OCI-LY1 (cell line): ENCODE data around the gene DLD.

Source experiments
- H2AFZ ChIP-seq: fragments of 200-600 bp; sonication (generic), shearing (Covaris generic); 2 replicates; pipeline ENCODE4 v1.6.0; 2014; ENCODE audit warnings: antibody characterized with exemption, mild to moderate bottlenecking, low read length
- H3F3A ChIP-seq: fragments of 200-600 bp; sonication (generic), shearing (Covaris generic); 2 replicates; pipeline ENCODE4 v1.6.0; 2014; ENCODE audit warnings: mild to moderate bottlenecking, antibody characterized with exemption, low read length, moderate library complexity; ENCODE audit not compliant: insufficient read depth
- H3K27ac ChIP-seq: fragments of 200-600 bp; sonication (generic); 2 replicates; pipeline ENCODE4 v1.5.1; 2014; ENCODE audit warnings: low read length, mixed run types, mild to moderate bottlenecking, low read depth; ENCODE audit not compliant: poor library complexity, severe bottlenecking
- H3K27me3 ChIP-seq: fragments of 200-600 bp; sonication (generic); 2 replicates; pipeline ENCODE4 v1.6.0; 2014; ENCODE audit warnings: antibody characterized with exemption, mild to moderate bottlenecking, low read length, moderate library complexity; ENCODE audit not compliant: insufficient read depth
- H3K36me3 ChIP-seq: fragments of 200-600 bp; sonication (generic); 2 replicates; pipeline ENCODE4 v1.6.1; 2014; ENCODE audit warnings: mild to moderate bottlenecking, antibody characterized with exemption, low read length, moderate library complexity, mixed read lengths; ENCODE audit not compliant: insufficient read depth
- H3K4me1 ChIP-seq: fragments of 200-600 bp; sonication (generic); 2 replicates; pipeline ENCODE4 v1.5.1; 2014; ENCODE audit warnings: mild to moderate bottlenecking, low read length, moderate library complexity; ENCODE audit not compliant: insufficient read depth, severe bottlenecking
- H3K4me2 ChIP-seq: fragments of 200-600 bp; sonication (generic), shearing (Covaris generic); 2 replicates; pipeline ENCODE4 v1.6.1; 2014; ENCODE audit warnings: low read length
- H3K4me3 ChIP-seq: fragments of 200-600 bp; sonication (generic); 2 replicates; pipeline ENCODE4 v1.5.1; 2014; ENCODE audit warnings: low read length, low read depth, mild to moderate bottlenecking, mixed read lengths; ENCODE audit not compliant: poor library complexity, severe bottlenecking
- H3K79me2 ChIP-seq: fragments of 200-600 bp; shearing (Covaris generic); 2 replicates; pipeline ENCODE4 v1.6.1; 2016; ENCODE audit warnings: mixed run types, low read length, mixed read lengths; ENCODE audit not compliant: insufficient read depth
- H3K9ac ChIP-seq: fragments of 200-600 bp; sonication (generic), shearing (Covaris generic); 2 replicates; pipeline ENCODE4 v1.6.1; 2014; ENCODE audit warnings: mild to moderate bottlenecking, low read length, mixed read lengths
- H3K9me2 ChIP-seq: fragments of 200-600 bp; sonication (generic), shearing (Covaris generic); 2 replicates; pipeline ENCODE4 v1.6.1; 2014; ENCODE audit warnings: low read depth, mild to moderate bottlenecking, low read length, mixed read lengths
- H3K9me3 ChIP-seq: fragments of 200-600 bp; shearing (Covaris generic); 2 replicates; pipeline ENCODE4 v1.6.1; 2014; ENCODE audit warnings: low read length, mixed read lengths
- H4K20me1 ChIP-seq: fragments of 200-600 bp; sonication (generic), shearing (Covaris generic); 2 replicates; pipeline ENCODE4 v1.6.0; 2016; ENCODE audit warnings: mild to moderate bottlenecking, low read length; ENCODE audit not compliant: insufficient read depth
- EZH2 ChIP-seq: fragments of 200-600 bp; sonication (generic), shearing (Covaris generic); IDR thresholded peaks from 2 replicates; pipeline ENCODE4 v1.8.0; 2017; ENCODE audit warnings: borderline replicate concordance, mixed run types, mild to moderate bottlenecking, antibody characterized with exemption, low read length, moderate library complexity, mixed read lengths
- TF ChIP-seq, protein P1 (sequence below): fragments of 200-600 bp; sonication (generic), shearing (Covaris generic); IDR thresholded peaks from 2 replicates; pipeline ENCODE4 v1.5.1; 2017; ENCODE audit warnings: mild to moderate bottlenecking, antibody characterized with exemption, low read length, moderate library complexity, mixed read lengths

The DLD gene

GRCh38 chr7:107924841-107925504, 34.0 kb downstream of the DLD start:
- Histone ChIP-seq H3F3A (no peaks in the 10 kb centered on the region), H3K4me2 (no peak overlapping the region), H3K9me2 (no peaks in the 10 kb centered on the region), H3K27me3 (no peaks in the 10 kb centered on the region), H3K9ac (no peak overlapping the region), H3K36me3 (peaks cover 65% of the 10 kb centered on the region), H3K27ac (no peak overlapping the region), H4K20me1 (no peaks in the 10 kb centered on the region), H3K9me3 (no peaks in the 10 kb centered on the region), H3K4me1 (peaks cover 10% of the 10 kb centered on the region), H3K79me2 (no peaks in the 10 kb centered on the region), H2AFZ (no peak overlapping the region), H3K4me3 (no peak overlapping the region)
- TF ChIP-seq EZH2: no peak
- TF ChIP-seq, protein P1, sequence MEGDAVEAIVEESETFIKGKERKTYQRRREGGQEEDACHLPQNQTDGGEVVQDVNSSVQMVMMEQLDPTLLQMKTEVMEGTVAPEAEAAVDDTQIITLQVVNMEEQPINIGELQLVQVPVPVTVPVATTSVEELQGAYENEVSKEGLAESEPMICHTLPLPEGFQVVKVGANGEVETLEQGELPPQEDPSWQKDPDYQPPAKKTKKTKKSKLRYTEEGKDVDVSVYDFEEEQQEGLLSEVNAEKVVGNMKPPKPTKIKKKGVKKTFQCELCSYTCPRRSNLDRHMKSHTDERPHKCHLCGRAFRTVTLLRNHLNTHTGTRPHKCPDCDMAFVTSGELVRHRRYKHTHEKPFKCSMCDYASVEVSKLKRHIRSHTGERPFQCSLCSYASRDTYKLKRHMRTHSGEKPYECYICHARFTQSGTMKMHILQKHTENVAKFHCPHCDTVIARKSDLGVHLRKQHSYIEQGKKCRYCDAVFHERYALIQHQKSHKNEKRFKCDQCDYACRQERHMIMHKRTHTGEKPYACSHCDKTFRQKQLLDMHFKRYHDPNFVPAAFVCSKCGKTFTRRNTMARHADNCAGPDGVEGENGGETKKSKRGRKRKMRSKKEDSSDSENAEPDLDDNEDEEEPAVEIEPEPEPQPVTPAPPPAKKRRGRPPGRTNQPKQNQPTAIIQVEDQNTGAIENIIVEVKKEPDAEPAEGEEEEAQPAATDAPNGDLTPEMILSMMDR: no peak

GRCh38 chr7:107926481-107926880, 35.5 kb downstream of the DLD start:
- Histone ChIP-seq H3K36me3 (peaks cover 50% of the 10 kb centered on the region), H3K9me2 (no peaks in the 10 kb centered on the region), H3K4me2 (no peak overlapping the region), H3K79me2 (no peaks in the 10 kb centered on the region), H3K4me3 (no peak overlapping the region), H2AFZ (no peak overlapping the region), H3K4me1 (peaks cover 10% of the 10 kb centered on the region), H3K9ac (no peak overlapping the region), H3K27me3 (no peaks in the 10 kb centered on the region), H3F3A (no peaks in the 10 kb centered on the region), H3K27ac (no peak overlapping the region), H4K20me1 (no peaks in the 10 kb centered on the region), H3K9me3 (no peaks in the 10 kb centered on the region)
- no peak for TF ChIP-seq EZH2
- TF ChIP-seq, protein P1: no peak

DNA sequence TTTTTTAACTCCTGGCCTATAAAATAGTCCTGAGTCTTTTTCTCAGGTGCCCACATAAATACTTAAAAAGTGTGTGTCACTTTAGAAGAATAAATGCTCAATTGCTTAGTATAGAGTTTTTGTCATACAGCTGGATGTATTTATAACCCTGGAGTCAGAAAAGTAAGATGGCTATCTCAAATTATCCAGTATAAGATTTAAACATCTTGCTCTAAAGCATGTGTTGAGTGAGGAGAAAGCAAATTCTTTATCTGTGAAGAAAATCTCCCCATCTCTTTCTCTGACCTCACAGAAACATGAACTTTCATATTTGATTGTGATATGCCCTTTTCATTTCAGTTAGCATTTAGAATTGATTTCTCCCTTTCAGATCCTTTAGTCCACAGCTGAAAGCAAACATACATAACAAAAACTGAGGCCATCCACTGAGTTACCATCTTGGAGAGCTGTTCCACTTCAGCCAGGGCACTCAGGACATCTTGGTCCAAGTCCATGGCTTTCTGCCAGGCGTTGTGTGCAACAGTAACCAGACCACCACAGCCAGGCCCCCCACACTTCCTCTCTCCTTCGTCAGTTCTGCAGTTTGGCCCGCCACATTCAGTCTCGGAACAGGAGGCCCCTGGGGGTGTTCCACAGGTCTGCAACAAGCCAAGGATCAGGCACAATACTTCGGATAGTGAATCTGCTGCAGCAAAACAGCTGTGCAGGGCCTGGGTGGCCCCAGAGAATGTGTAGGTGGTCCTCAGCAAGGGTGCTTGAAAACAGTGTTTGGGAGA, 40.9 kb downstream of the DLD start:
- Histone ChIP-seq H3K9me2 (no peaks in the 10 kb centered on the region), H3K9ac (no peak overlapping the region), H3F3A (no peaks in the 10 kb centered on the region), H3K9me3 (no peaks in the 10 kb centered on the region), H3K27ac (no peak overlapping the region), H3K79me2 (no peaks in the 10 kb centered on the region), H3K4me2 (no peak overlapping the region), H2AFZ (no peak overlapping the region), H3K4me3 (no peak overlapping the region), H3K4me1 (no peaks in the 10 kb centered on the region), H4K20me1 (no peaks in the 10 kb centered on the region), H3K36me3 (peaks cover 8% of the 10 kb centered on the region; the same call in 1 of the 2 replicates), H3K27me3 (no peaks in the 10 kb centered on the region)
- no peak for TF ChIP-seq EZH2
- TF ChIP-seq, protein P1: no peak
